ENCODE results near the gene IL27RA. TPM values are rescaled to one million over a fixed set of nuclear protein-coding genes. Genes with fewer than 3 reads are reported as not detected.
A peak's percentile ranks its signal among the peaks of the same experiment; 100 is the strongest.

IL27RA gene
- total RNA-seq (2014; rRNA removed; shearing (Covaris generic)) = 2.0 and 4.0 TPM in 2 replicates

DNA sequence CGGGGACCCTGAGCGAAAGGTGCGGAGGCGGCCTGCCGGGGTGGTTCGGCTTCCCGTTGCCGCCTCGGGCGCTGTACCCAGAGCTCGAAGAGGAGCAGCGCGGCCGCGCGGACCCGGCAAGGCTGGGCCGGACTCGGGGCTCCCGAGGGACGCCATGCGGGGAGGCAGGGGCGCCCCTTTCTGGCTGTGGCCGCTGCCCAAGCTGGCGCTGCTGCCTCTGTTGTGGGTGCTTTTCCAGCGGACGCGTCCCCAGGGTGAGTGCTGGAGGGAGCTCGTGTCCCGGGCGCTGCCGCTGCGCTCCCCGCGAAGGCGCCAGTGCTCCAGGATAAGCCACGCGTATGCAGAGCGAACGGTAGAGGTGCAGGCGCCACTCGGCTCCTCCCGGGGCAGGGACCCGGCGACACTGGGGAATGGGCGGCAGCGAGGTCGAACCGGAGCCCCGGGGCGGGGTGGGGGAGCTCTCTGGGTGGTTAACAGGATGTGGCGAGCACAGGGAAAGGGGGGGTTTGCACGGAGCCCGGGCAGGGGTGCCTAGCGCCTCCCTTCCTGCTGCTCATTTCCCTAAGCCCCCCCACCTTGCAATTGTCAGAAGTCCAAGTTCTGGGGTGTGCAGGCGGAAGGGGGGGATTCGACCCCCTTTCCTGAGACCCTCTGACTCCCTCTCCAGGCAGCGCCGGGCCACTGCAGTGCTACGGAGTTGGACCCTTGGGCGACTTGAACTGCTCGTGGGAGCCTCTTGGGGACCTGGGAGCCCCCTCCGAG is at the start of gene IL27RA:
Gene IL27RA, plus strand, starts transcription at position 44 of the 762 bp plus-strand sequence. Its CDS starts 111 bp downstream, at position 155.
- no peaks in the 10 kb centered on the region for H3K9me3 ChIP-seq (replicated peaks)
- H3K27me3 ChIP-seq (replicated peaks) = no peaks in the 10 kb centered on the region
- no peak within 1 kb of the TSS for H3K27ac ChIP-seq
- peak; percentile 53 to 56 for DNase-seq (ENCODE audit: low read depth in 1 of 2, low spot score in 2 of 2)
- peaks cover 8% of the 10 kb centered on the region for H3K4me1 ChIP-seq (replicated peaks)
- no peaks in the 10 kb centered on the region for H3K36me3 ChIP-seq
- peak within 1 kb of the TSS; percentile 42 for H3K4me3 ChIP-seq

DNA sequence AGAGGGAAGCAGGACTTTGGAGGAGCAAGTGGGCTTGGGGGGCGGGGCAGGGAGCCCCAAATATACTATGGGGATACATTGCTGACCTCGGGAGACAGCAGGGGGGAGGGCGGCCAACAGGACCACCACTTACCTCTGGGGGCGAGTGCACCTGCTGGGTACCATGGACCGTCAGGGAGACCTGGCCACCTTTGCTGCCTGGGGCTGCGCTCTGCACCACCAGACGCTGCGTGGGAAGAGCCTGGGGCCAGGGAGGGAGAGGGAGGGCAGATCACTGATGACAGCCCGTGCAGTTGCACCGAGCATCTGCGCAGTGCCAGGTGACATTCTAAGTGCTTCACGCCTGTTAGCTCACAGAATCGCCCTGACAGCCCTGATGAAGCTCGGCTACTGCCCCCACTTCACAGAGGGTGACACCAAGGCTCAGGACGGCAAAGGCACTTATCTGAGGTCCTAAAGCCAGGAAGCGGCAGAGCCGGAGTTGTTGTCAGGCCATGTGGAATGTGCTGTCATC is 49.5 kb upstream of the IL27RA start:
- no peaks in the 10 kb centered on the region for H3K4me1 ChIP-seq (replicated peaks)
- H3K36me3 ChIP-seq = peaks cover 4% of the 10 kb centered on the region; the same call in 1 of the 2 replicates
- H3K4me3 ChIP-seq = no peak overlapping the region
- DNase-seq (ENCODE audit: low read depth in 1 of 2, low spot score in 2 of 2) = no peak
- H3K27ac ChIP-seq = no peak overlapping the region
- no peaks in the 10 kb centered on the region for H3K27me3 ChIP-seq (replicated peaks)
- no peaks in the 10 kb centered on the region for H3K9me3 ChIP-seq (replicated peaks)

- no peaks in the 10 kb centered on the region for H3K4me1 ChIP-seq (replicated peaks)
- no peak for DNase-seq (ENCODE audit: low read depth in 1 of 2, low spot score in 2 of 2)
- H3K4me3 ChIP-seq = no peak overlapping the region
Measured at GRCh38 chr19:13982773-13983172, 48.8 kb upstream of the IL27RA start.

DNA sequence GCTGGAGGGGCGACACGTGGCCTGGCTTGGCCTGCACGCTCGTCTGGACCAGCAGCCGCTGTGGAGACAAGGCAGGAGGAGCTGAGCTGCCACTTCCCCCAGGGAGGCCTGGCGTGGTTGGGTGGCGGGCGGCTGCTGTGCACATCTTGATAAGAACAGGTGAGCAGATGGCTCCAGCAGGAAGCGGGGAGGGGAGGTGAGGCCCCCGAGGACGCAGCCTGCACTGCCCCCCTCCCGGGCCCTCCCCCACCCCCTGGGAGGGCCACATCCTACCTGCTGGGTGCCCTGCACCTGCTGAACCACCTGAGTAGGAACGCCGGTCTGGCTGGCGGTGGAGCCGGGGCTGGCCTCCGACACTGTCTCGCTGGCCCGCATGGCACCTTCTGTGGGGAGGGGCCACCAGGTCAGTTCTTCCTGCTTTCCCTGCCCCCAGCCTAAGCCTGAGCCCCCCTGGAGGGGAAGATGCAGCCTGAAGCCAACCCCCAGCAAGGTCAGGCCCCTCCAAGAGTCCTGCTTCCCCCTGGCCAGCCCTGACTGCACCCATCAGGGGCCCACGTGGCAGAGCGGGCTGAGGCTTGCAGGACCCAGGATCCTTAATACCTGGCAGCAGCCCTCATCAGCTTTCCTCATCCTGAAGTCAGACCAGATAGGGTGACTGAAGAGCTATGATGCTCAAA is 48.2 kb upstream of the IL27RA start:
- Histone ChIP-seq H3K9me3 (replicated peaks) (no peaks in the 10 kb centered on the region), H3K27me3 (replicated peaks) (no peaks in the 10 kb centered on the region), H3K4me1 (replicated peaks) (no peaks in the 10 kb centered on the region), H3K4me3 (no peak overlapping the region), H3K27ac (no peak overlapping the region), H3K36me3 (peaks cover 4% of the 10 kb centered on the region; the same call in 1 of the 2 replicates)
- no peak for DNase-seq (ENCODE audit: low read depth in 1 of 2, low spot score in 2 of 2)

More at GRCh38 chr19:13982773-13983172, 48.8 kb upstream of the IL27RA start:
- Histone ChIP-seq H3K27me3 (replicated peaks) (no peaks in the 10 kb centered on the region), H3K27ac (no peak overlapping the region), H3K9me3 (replicated peaks) (no peaks in the 10 kb centered on the region), H3K36me3 (peaks cover 4% of the 10 kb centered on the region; the same call in 1 of the 2 replicates)

DNA sequence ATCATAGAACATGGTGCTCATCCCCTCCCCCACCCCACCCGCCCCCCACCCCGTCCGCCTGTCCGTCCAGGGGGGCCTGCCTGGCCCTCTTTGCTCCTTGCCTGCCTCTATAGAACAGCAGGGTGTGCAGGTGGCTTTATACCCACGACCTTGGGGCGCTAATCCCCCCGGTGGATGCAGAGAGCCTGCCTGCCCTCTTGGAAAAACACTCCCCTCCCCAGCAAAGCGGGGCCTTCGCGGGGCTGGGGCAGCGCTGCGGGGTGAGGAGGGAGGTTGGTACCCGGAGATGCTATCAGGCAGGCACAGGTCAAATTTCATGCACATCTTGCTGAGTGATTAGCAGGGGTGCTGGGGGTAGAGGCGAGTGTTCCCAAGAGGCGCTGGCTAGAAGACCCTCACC is 47.4 kb upstream of the IL27RA start:
- no peak for DNase-seq (ENCODE audit: low read depth in 1 of 2, low spot score in 2 of 2)
- no peaks in the 10 kb centered on the region for H3K9me3 ChIP-seq (replicated peaks)
- no peaks in the 10 kb centered on the region for H3K27me3 ChIP-seq (replicated peaks)
- H3K4me3 ChIP-seq = no peak overlapping the region
- H3K4me1 ChIP-seq (replicated peaks) = no peaks in the 10 kb centered on the region
- H3K36me3 ChIP-seq = peaks cover 4% of the 10 kb centered on the region; the same call in 1 of the 2 replicates
- H3K27ac ChIP-seq = no peak overlapping the region

GRCh38 chr19:13984875-13985741 is 46.5 kb upstream of the IL27RA start:
- H3K27ac ChIP-seq = no peak overlapping the region

GRCh38 chr19:13985771-13986347 is 45.7 kb upstream of the IL27RA start:
- H3K27me3 ChIP-seq (replicated peaks) = no peaks in the 10 kb centered on the region
- no peak overlapping the region for H3K4me3 ChIP-seq
- H3K4me1 ChIP-seq (replicated peaks) = no peaks in the 10 kb centered on the region
- DNase-seq (ENCODE audit: low read depth in 1 of 2, low spot score in 2 of 2) = no peak
- H3K36me3 ChIP-seq = peaks cover 4% of the 10 kb centered on the region; the same call in 1 of the 2 replicates
- no peak overlapping the region for H3K27ac ChIP-seq
- H3K9me3 ChIP-seq (replicated peaks) = no peaks in the 10 kb centered on the region

More at GRCh38 chr19:13984875-13985741, 46.5 kb upstream of the IL27RA start:
- DNase-seq (ENCODE audit: low read depth in 1 of 2, low spot score in 2 of 2) = no peak
- no peaks in the 10 kb centered on the region for H3K4me1 ChIP-seq (replicated peaks)
- no peak overlapping the region for H3K4me3 ChIP-seq
- H3K36me3 ChIP-seq = peaks cover 4% of the 10 kb centered on the region; the same call in 1 of the 2 replicates
- no peaks in the 10 kb centered on the region for H3K27me3 ChIP-seq (replicated peaks)
- H3K9me3 ChIP-seq (replicated peaks) = no peaks in the 10 kb centered on the region

- Histone ChIP-seq H3K27me3 (replicated peaks) (no peaks in the 10 kb centered on the region), H3K36me3 (peaks cover 4% of the 10 kb centered on the region; the same call in 1 of the 2 replicates), H3K27ac (no peak overlapping the region), H3K4me3 (no peak overlapping the region), H3K4me1 (replicated peaks) (no peaks in the 10 kb centered on the region), H3K9me3 (replicated peaks) (no peaks in the 10 kb centered on the region)
- no peak for DNase-seq (ENCODE audit: low read depth in 1 of 2, low spot score in 2 of 2)
Measured at GRCh38 chr19:13986348-13986904, 45.1 kb upstream of the IL27RA start.

GRCh38 chr19:13987101-13987890 is 44.3 kb upstream of the IL27RA start:
- H3K27ac ChIP-seq = no peak overlapping the region

GRCh38 chr19:13989487-13989886 is 42.1 kb upstream of the IL27RA start:
- no peak overlapping the region for H3K4me3 ChIP-seq
- H3K9me3 ChIP-seq (replicated peaks) = no peaks in the 10 kb centered on the region
- no peak for DNase-seq (ENCODE audit: low read depth in 1 of 2, low spot score in 2 of 2)
- H3K27me3 ChIP-seq (replicated peaks) = no peaks in the 10 kb centered on the region
- H3K36me3 ChIP-seq = peaks cover 6% of the 10 kb centered on the region; the same call in 1 of the 2 replicates
- H3K27ac ChIP-seq = no peak overlapping the region
- H3K4me1 ChIP-seq (replicated peaks) = no peaks in the 10 kb centered on the region

More at GRCh38 chr19:13987101-13987890, 44.3 kb upstream of the IL27RA start:
- no peaks in the 10 kb centered on the region for H3K27me3 ChIP-seq (replicated peaks)
- H3K9me3 ChIP-seq (replicated peaks) = no peaks in the 10 kb centered on the region
- no peaks in the 10 kb centered on the region for H3K4me1 ChIP-seq (replicated peaks)
- no peak for DNase-seq (ENCODE audit: low read depth in 1 of 2, low spot score in 2 of 2)
- no peak overlapping the region for H3K4me3 ChIP-seq
- peaks cover 4% of the 10 kb centered on the region; the same call in 1 of the 2 replicates for H3K36me3 ChIP-seq

- H3K27me3 ChIP-seq (replicated peaks) = no peaks in the 10 kb centered on the region
- DNase-seq (ENCODE audit: low read depth in 1 of 2, low spot score in 2 of 2) = no peak
- H3K4me1 ChIP-seq (replicated peaks) = no peaks in the 10 kb centered on the region
- no peak overlapping the region for H3K27ac ChIP-seq
- no peaks in the 10 kb centered on the region for H3K9me3 ChIP-seq (replicated peaks)
- H3K36me3 ChIP-seq = peaks cover 6% of the 10 kb centered on the region; the same call in 1 of the 2 replicates
- H3K4me3 ChIP-seq = no peak overlapping the region
Measured at GRCh38 chr19:13990085-13990484, 41.5 kb upstream of the IL27RA start.

- Histone ChIP-seq H3K27ac (no peak overlapping the region), H3K27me3 (replicated peaks) (no peaks in the 10 kb centered on the region), H3K4me1 (replicated peaks) (no peaks in the 10 kb centered on the region), H3K4me3 (no peak overlapping the region), H3K36me3 (peaks cover 6% of the 10 kb centered on the region; the same call in 1 of the 2 replicates), H3K9me3 (replicated peaks) (no peaks in the 10 kb centered on the region)
- no peak for DNase-seq (ENCODE audit: low read depth in 1 of 2, low spot score in 2 of 2)
Measured at GRCh38 chr19:13992025-13992424, 39.5 kb upstream of the IL27RA start.

All from SJSA1 (cell line).